Breast epithelium (tissue), 3 donors: ENCODE data around the gene SPATA45.

ENCODE experiments used
- CTCF ChIP-seq, 3 donors: fragments of 450-650 bp; IDR thresholded peaks; one replicate each; pipeline ENCODE4 v1.5.1; 2016 to 2017; ENCODE audit warnings: antibody characterized with exemption in 3 of 3, mild to moderate bottlenecking in 3 of 3, moderate library complexity in 3 of 3
- POLR2AphosphoS5 ChIP-seq, 3 donors: sonication (generic); formaldehyde crosslinking; IDR thresholded peaks; one replicate each; pipeline ENCODE4 v1.6.1; 2017; ENCODE audit warnings: antibody characterized with exemption in 3 of 3

- no peak for TF ChIP-seq CTCF (IDR thresholded peaks at IDR 0.05)
- TF ChIP-seq POLR2AphosphoS5 (IDR thresholded peaks at IDR 0.05) = no peak
These were observed 19.1 kb downstream of the SPATA45 start for GRCh38 chr1:212828395-212828794.
